H1 (cell line): Measurements from ENCODE around the gene RPRM. TPM values are rescaled to one million over a fixed set of nuclear protein-coding genes. Genes with fewer than 3 reads are reported as not detected.

Source experiments
- SIX5 ChIP-seq: IDR thresholded peaks from 2 replicates; pipeline ENCODE4 v1.6.1; 2011; ENCODE audit warnings: mild to moderate bottlenecking, low read depth, low read length
- polyA plus RNA-seq, 7 experiments: library from polyadenylated mRNA; depleted of rRNA in 3 of 7; stranded (reverse) in 5 of 7; unstranded in 2 of 7; fragments of >200 nt in 5 of 7; fragments of 200-250 nt in 2 of 7; gene quantifications; 1 replicate in 5 of 7; 2 replicates in 1 of 7; 4 replicates in 1 of 7; pipeline versions ENCODE4 v1.2.1 to v1.2.3, GENCODE V29; 2011 to 2013; ENCODE audit warnings: missing spikeins in 2 of 7, mixed read lengths in 2 of 7
- total RNA-seq: library from RNA; stranded (reverse); fragmentation: NEBNext Ultra II Directional; extraction: Animal tissue kit (Norgen Biotek cat#: 25700); gene quantifications from 2 replicates; pipeline ENCODE4 v1.2.1, GENCODE V29; 2021

The RPRM gene
- total and polyA plus RNA-seq, 2 of the 8 experiments (the other 6 are each of a cell fraction or from before 2014, with no cell fraction given): 11.0 to 16.3 TPM

- no peak for TF ChIP-seq SIX5
Measured at GRCh38 chr2:153477636-153478288, 800 bp downstream of the RPRM start (continued).
